Right kidney (tissue), 1 donor: ENCODE results near the gene NR2E3.
A peak's percentile ranks its signal among the peaks of the same experiment; 100 is the strongest.

Experiments used
- DNase-seq: peaks from one replicate; pipeline ENCODE4 v3.0.0-alpha.2; 2016

The NR2E3 gene

DNA sequence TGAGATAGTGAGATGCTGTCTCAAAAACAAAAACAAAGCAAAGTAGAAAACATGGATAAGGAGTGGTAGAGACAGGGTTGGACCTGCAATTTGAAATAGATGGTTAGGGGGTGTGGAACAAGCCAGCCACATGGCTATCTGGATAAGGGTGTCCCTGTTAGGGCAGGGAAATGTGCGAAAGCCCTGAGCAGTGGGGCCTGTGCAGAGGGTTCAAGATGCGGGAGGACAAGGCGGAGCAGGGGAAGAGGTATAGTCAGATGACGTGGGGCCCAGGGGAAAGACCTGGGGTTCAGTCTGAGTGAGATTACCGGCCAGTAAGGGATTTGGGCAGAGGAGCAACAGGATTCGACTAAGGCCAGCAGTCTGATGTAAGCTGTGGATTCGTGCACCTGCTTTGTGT is 18.4 kb upstream of the NR2E3 start:
- DNase-seq: no peak

DNA sequence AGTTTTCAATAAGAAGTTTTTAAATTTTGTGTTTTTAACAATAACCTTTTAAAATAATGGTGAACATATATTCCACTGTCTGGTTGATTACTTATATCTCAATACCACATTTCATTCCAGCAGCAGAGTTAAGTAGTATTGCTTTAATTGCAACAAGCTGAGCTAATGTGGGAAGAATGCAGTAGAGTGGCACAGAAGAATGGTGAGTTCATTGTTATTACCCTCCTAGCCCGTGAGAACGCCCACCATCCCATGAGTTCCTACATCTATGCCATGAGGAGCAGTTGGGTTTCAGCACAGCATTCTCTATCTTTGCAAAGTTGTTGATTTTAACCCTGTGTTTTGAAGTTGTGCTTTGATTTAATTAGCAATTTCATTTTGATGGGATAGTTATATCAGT is 17.8 kb upstream of the NR2E3 start:
- no peak for DNase-seq

DNA sequence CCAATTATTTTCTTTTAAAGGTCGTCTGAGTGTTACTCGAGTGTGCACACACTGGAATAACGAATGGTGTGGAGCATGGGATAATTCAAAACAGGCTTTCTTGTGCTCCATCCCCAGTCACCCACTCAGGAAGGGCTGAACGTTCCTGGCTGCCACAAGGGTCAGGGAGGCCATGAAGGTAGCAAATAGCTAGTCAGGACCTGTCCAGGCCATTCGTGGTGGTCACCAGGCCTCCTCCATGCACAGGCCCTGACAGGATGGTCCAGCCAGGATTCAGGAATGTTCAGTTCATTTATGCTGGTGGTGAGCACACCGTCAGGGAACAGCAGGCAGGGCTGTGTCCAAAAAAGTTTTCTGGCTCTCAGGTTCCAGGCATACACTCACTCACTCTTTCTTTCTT is 11.7 kb upstream of the NR2E3 start:
- no peak for DNase-seq

DNA sequence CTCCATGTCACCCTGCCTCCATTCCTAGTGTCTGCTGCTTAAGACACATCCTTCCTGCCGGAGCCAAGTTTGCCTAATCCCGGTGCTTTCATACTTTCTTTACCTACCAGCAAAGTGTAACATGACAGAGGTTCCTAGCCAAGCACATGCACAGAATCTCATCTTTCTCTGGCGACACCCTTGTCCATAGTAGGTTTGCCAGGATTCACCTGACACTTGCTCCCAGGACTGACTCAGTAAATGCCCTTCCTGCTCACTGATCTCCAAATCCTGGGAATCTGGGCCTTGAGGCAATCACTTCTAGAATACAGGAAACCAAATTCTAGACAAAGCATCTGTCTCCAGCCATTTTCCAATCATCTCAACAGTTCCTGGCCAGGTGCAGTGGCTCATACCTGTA is 10.2 kb upstream of the NR2E3 start:
- DNase-seq: no peak

DNA sequence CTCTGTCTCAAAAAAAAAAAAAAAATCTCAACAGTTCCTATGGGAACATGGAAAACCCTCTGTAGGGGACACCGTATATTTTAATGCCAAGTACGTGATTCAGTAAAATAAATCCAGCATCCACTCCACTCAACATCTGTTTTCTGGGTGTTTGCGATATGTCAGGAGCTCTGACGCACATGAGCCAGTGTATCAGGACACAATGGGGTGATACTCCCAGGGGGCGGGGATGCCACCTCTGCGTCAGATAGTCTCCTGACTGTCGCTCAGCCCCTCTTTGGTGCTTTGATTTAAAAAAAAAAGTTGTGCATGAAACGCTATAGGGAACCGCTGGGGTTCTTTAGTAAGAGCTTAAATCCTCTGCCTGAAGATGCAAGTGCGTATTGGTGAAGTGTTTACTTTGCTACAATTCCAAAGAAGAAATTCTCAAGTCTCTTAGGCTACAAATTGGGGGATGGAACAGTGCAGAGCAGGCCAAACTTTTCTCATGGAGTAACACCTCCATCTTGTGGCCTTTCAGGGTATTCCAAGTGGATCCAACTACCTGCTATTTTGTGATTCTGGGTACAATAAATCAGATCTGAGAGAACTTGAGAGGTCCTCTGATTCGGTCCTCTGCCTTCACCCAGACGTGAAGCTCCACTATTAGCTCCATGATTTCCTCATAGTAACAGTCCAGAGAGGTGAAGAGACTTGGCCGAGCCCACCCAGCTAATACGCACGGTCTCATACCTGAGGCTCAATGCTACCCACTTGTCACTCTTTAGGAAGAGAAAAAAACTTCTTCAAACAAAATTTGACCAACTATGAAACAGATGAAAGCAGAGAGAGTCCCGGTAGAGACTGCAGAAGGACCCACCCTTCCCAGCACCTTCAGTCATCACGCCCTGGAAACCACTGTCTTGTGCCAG is 9.3 kb upstream of the NR2E3 start:
- DNase-seq: peak; percentile 56

DNA sequence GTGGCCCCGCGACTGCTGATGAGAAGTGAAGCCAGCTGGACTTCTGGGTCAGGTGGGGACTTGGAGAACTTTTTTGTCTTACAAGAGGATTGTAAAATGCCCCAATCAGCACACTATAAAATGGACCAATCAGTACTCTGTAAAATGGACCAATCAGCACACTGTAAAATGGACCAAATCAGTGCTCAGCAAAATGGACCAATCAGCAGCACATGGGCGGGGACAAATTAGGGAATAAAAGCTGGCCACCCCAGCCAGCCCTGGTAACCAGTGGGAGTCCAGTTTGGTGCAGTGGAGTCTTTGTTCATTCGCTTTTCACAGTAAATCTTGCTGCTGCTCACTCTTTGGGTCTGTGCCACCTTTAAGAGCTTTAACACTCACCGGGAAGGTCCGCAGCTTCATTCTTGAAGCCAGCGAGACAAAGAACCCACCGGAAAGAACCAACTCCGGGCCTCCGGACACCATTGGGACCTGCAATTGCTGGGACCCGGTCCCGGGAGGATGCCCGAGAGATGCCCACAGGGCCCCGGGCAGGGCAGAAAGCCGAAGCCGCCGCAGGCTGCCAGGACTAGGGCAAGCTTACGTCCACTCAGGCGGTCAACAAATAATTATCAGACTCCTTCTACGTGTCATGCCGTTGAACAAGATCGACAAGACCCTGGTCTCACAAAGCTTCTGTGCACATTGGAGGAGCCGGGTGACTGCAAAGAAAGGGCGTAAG is 8.3 kb upstream of the NR2E3 start:
- no peak for DNase-seq

DNA sequence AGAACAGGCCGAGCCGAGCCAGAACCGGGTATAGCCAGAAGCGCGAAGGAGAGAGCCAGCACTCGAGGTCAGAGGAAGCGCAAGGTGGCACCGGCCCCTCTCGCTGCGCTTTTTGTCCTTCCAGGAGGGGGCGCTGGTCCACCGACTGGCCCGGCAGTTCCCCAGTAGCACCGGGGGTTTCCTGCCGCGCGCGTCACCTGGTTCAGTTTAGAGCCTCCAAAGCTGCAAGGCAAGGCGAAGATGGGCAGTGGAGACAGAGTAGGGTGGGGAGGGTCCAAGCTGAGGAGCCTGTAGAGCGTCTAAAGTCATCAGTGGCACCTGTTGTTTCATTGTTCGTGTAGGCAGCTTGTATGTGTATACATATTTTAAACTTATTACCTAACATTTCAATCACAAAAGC is 7.6 kb upstream of the NR2E3 start:
- no peak for DNase-seq

DNA sequence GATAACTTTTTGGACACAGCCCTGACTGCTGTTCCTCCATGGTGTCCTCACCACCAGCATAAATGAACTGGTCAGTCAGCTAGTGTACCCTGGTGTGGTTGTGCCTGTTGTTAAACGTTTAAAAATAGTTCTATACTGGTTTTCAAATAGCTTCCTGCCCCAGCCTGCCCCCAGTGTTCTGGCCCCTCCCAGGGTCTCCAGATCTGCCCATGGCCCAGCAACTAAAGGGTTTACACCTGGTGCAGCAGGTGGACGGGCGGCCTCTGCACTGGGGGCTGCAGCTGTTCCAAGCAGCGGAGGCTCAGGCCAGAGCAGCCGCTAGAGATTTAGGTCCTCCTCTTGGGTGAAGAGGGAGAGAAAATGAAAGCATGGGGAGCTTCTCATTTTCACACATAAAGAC is 6.1 kb upstream of the NR2E3 start:
- no peak for DNase-seq

DNA sequence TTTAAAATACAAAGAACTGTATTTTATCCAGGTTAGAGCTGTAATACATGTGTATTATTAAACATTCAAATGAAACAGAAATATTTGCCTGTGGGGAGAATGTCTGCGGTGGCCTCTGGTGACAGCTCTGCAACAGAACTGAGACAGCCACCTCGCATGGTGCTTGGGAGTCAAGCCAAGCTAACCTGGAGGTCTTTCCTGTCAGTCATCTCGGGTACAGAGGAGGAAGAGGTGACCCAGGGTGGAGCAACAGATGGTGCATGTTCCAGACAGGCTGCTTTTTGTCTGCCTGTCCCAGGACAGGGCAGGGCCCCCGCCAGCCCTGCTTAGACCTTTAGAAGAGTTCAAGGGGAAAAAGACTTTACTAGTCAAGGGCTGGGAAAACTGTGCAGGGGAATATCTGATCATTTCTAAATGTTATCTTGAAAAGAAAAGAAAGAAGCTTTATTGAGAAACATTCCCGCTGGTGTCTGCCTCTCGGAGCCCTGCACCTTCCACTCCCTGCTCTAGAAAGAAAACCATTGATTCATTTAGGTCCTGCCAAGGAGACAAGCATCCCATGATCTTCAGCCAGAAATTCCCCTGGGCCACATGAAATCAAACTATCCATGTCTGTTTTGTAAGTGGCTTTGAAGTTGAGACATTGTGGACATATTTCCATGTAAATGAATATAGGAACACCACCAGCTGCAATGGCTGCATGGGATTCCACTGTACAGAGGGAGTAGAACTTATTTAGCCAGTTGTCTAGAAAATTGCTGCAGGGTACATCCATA is 5.5 kb upstream of the NR2E3 start:
- no peak for DNase-seq

DNA sequence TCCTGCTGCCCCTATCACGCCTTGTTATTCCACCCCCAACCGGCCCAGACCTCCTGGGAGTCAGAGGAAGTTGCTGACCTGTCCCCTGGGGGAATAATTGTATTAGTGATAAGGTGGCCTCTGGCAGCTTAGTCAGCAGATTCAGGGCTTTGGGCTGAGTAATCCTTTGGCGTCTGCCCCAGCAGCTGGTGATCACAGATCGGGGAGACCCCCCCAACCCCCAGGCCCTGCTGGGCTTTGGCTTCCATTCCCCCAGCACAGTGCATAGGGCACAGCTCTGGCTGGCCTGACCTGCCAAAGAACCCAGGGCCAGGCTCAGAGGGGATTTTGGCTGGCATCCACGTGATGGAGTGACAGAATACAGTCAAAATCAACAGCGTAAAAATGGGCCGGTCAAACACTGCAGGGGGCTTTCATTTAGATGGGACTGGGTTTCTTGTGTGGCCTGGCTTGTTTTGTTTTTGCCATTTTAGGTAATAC is 3.9 kb upstream of the NR2E3 start:
- no peak for DNase-seq

DNA sequence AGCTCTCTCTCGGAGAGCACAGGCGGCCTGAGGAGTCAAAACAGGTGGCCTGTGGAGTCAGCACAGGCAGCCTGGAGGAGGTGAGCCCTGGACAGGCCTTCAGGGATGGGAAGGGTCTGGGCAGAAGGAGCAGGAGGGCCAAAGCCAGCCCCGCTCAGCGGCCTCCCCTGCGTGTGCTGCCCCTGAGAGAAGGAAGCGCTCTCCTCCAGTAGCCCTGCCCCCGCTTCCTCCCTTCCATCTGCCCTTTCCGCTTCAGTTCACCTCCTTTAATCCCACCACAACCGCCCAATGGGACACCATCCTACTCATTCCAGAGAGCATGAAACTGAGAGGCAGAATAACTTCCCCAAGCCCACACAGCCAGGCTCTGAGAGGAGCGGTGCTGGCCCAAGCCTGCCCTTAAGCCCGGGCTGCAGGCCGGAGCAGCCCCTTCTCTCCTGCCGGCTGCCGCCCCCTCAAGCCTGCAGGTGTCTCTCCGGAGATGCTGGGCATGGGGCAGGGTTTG is 3.2 kb upstream of the NR2E3 start:
- DNase-seq: no peak

DNA sequence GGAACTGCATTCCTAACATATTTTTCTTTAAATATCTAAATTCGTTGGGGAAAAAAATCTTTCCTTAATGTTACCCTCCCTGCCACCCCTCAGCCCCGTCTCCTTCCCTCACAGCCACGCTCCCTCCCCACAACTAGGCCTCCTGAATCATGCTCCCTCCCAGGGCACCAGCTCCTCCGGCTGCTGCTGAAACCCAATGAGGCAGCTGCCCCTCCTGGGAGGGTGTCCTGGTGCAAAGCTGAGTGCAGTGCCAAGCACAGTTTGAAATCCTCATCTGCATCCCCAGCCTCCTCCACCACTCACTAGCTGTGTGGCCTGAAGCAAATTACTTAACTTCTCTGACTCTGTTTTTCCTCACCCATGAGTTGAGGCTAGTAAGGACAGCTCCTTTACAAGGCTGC is 2.7 kb upstream of the NR2E3 start:
- DNase-seq: no peak

DNA sequence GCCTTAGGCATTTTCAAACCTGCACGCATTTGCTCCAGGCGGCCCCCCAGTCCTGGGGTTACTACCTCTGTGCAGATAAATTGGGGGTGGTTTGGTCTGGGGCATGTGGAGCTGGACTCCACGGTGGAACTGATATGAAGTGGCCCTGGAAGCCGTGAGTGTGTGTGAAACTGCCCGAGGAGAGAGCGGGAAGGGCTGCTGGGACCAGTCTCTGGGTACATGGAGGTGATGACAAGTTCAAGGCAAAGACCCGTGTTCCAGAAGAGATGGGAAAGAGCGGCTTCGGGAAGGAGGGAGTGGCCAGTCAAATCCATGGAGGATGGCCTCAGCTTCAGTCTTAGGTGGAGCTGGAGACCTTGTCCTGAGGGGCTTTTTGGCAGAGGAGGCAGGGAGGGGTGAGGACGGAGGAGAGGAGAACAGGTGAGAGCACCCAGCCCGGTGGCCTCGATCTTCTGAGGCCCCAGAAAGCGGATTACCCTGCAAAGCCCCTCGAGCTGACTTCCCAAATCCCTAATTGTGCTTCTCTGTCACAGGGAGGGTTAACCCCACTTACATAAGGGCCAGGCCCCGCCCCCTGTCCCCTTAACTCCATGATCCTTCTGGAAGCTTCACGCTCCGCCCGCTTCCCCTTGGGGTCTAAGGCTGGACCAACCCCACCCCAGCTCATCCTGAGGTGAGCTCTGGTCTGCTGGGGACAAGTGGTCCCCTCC is 1.9 kb upstream of the NR2E3 start:
- DNase-seq: no peak

DNA sequence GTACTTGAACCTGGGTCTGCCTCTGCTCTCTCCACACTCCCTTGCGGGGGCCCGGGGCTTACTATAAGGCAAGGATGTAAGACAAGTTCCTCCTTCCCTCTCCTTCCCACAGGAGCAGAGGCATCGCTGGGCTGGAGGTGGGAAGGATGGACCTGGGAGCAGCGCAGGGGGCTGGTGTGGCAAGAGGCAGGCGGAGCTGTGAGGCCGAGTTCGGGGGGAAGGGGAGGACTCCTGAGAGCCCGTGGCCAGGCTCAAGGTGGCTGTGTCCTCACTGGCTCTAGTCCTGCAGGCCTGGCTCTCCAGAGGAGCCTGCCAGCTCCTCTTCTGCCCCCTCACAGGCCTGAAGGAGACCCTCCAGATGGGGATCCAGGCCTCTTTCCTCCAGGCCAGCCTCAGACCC is 1.0 kb upstream of the NR2E3 start:
- no peak for DNase-seq

DNA sequence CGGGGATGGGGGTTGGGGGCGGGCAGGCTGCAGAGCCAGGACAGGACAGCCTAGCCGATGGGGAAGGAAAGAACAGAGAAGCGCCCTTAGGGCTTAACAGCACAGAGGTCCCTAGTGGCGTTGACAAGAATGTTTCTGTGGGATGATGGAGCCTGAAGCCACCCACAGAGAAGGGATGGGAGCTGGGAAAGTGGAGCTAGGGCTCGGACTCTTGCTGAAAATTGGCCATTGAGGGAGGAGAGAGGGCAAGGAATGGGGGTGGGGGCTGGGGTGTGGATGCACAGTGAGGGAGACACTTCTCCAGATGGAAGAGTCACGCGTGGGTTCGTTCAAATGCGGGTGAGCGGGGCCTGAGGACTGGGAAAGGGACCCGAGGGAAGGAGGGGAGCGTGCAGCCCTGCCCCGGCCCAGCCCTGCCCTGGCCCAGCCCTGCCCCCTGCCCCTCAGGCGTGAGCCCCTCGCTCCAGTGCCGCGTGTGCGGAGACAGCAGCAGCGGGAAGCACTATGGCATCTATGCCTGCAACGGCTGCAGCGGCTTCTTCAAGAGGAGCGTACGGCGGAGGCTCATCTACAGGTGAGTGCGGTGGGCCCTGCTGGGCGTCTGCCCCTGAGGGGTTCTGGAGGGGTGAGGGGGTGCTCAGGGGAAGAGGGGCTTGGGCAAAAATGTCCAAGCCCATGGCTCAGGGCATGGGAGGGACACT is 832 bp downstream of the NR2E3 start:
- no peak for DNase-seq

DNA sequence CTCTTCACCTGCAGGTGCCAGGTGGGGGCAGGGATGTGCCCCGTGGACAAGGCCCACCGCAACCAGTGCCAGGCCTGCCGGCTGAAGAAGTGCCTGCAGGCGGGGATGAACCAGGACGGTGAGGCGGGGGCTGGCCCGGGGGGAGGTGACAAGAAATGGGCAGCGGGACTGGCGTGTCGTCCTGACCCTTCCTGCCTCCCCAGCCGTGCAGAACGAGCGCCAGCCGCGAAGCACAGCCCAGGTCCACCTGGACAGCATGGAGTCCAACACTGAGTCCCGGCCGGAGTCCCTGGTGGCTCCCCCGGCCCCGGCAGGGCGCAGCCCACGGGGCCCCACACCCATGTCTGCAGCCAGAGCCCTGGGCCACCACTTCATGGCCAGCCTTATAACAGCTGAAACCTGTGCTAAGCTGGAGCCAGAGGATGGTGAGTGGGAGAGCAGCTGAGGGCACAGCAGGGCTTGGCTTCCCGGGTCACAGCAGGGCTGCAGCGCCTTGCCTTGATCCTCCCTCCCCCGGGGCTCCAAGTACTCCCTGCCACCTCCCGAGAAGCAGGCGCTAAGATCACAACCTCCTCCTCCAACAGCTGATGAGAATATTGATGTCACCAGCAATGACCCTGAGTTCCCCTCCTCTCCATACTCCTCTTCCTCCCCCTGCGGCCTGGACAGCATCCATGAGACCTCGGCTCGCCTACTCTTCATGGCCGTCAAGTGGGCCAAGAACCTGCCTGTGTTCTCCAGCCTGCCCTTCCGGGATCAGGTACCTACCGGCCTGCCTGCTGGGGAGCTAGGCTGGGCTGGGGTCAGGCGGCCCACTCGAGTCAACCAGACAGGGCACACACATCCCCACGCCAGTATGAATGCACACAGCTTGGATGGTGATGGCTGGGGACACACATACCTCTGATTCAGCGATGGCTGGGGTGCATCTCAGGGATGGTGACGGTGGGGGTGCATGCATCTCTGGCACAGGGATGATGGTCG is 1.7 kb downstream of the NR2E3 start:
- DNase-seq: no peak

DNA sequence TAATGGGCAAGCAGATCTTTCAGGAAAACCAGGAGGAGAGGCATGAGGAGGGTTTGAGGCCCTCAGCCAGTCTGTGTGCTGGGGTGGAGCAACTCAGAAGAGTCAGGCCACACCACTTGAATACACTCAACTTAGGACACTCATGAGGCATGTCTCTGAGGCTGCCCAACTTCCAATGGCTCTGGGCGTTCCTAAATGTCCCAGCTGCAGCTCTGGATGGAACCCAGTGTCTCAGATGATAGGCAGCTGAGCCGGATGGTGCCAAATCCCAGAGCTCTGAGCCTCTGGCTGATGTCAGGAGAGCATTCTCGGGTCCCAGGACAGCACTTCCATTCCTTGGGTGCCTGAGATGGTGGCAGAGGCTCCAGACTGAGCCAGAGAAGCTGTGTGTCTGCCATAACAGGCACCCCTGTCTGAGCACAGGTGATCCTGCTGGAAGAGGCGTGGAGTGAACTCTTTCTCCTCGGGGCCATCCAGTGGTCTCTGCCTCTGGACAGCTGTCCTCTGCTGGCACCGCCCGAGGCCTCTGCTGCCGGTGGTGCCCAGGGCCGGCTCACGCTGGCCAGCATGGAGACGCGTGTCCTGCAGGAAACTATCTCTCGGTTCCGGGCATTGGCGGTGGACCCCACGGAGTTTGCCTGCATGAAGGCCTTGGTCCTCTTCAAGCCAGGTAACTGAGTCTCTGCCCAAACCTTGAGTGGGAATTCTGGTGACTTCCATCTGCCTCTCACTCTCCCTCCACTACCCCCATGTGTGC is 2.8 kb downstream of the NR2E3 start:
- DNase-seq: no peak

DNA sequence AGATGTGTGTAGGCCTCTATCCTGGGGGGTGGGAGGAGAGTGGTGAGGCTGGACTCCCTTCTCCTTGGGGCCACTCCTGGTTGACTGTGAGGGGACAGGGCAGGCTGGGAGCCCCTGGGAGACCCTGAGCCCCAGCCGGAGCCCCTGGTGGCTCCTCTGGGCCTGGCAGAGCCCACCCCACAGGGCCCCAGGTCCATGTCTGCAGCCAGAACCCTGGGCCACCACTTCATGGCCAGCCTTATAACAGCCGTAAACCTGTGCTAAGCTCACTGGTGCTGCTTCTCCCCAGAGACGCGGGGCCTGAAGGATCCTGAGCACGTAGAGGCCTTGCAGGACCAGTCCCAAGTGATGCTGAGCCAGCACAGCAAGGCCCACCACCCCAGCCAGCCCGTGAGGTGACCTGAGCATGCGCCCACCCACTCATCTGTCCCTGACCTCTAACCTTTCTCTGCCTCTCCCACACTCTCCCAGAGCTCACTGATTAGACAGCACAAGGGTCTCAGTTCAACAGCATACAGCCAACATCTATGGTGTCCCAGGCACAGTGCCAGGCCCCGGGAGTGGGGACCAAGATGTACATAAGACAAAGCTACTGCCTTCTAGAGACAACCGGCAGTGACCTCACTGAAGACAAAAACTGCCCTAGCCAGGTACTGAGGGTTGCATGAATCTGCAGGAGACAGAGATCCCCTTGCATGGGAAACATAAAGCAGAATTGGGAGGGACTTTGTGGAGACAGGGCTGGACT is 3.5 kb downstream of the NR2E3 start:
- DNase-seq: no peak

DNA sequence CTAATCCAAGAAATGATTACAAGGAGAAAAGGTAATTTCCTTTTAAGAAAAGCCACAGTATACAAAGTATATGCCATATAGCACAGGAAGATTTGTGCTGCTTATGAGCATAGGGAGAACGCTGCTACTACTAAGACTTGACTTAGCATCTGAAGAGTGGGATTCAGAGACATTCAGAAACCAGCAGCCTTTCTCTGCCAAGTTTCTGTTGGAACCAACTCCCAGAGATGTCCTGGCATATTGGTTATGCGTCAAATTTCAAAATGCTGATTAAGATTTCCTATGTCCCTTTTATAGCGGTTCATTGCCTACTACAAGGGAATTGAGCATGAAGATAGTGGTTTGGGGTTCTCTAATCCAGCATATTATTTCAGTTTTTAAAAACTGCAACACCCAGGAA is 4.9 kb downstream of the NR2E3 start:
- no peak for DNase-seq
